Right renal pelvis (tissue), 4 donors: ENCODE data around the gene MYO18A. TPM values are rescaled to one million over a fixed set of nuclear protein-coding genes. Genes with fewer than 3 reads are reported as not detected.
"Not testable (repeated sequence)": the region's sequence is repeated elsewhere in the genome, so short reads cannot be mapped to it uniquely, and the experiment has no call there.

Source experiments
- DNase-seq, 4 donors: peaks; one replicate each; pipeline ENCODE4 v3.0.0-alpha.2; 2013; ENCODE audit warnings: low read depth in 4 of 4, low spot score in 3 of 4, missing footprints in 1 of 4
- polyA plus RNA-seq, 4 donors: library from polyadenylated mRNA; unstranded; fragments of 120-200 nt; gene quantifications; one replicate each; pipeline ENCODE4 v1.2.1, GENCODE V29; 2013; ENCODE audit not compliant: insufficient read length in 4 of 4

MYO18A gene
- polyA plus RNA-seq, 4 donors: 34.0 to 38.0 (median 35.9) TPM

DNA sequence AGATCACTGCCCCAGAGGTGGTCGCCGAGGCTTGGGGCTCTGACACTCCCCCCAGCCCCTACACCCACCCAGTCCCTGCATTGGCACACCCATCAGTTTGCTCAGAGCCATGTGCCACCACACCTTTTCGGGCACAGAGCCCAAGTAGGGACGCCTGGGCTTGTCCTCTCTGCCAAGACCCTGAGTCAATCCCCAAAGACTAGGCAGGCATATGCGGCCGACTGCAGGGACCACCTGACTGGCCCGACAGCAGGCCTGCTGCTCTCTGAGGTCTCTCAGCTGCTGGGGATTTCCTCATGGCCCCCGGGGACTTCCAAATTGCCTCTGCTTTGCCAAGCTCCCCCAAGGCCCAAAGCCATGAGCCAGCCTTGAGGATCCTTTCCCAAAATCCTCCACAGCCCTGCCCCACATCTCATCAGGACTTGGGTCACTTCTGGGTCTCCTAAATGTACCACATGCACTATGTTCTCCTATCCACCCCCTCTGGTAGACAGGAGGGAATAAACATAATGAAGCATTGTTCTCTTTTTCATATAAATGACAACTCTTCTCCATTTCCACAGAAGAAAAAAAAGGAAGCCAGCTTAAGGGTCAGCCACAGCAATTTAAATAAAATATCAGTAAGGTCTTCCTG, 30.6 kb downstream of the MYO18A start:
- DNase-seq: no peak

- DNase-seq: peak; percentile 84 to 90 (median 90)
Measured at GRCh38 chr17:29148790-29149430, 31.3 kb downstream of the MYO18A start.

GRCh38 chr17:29148257-29148789, 31.9 kb downstream of the MYO18A start:
- no peak for DNase-seq

GRCh38 chr17:29147682-29148081, 32.5 kb downstream of the MYO18A start:
- DNase-seq: no peak

DNA sequence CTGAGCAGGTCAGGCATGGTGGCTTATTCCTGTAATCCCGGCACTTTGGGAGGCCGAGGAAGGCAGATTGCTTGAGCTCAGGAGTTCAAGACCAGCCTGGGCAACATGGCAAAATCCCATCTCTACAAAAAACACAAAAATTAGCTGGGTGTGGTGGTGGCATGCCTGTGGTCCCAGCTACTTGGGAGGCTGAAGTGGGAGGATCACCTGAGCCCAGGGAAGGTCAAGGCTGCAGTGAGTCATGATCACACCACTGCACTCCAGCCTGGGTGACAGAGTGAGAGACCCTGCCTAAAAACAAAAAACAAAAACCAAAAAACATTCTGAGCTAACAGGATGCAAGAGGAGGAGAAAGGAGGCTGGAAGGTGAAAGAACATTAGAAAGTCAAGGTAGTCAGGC, 33.0 kb downstream of the MYO18A start:
- DNase-seq: not testable (repeated sequence)

GRCh38 chr17:29146369-29146972, 33.7 kb downstream of the MYO18A start:
- no peak for DNase-seq

GRCh38 chr17:29145289-29146073, 34.7 kb downstream of the MYO18A start:
- peak in 1 of 4 donors; percentile 46 for DNase-seq

DNA sequence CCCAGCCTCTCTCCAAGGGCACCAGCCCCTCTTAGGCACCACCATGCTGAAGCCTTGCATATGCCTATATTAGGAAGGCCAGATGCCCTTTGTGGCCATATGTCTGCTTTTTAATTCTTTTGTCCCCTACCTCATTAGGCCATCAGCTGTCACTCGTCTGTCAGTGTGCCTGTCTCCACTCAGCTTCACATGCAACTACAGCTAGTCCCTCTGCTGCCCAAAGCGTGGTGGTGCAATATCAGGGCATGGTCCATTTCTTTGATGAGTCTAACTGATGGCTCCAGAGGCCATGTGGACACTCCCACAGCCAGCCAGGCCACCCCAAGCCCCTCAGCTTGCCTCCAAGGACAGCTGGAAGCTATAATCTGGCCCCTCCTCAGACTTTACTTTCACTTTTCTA, 36.3 kb downstream of the MYO18A start:
- no peak for DNase-seq

GRCh38 chr17:29141514-29141876, 38.7 kb downstream of the MYO18A start:
- DNase-seq: no peak

DNA sequence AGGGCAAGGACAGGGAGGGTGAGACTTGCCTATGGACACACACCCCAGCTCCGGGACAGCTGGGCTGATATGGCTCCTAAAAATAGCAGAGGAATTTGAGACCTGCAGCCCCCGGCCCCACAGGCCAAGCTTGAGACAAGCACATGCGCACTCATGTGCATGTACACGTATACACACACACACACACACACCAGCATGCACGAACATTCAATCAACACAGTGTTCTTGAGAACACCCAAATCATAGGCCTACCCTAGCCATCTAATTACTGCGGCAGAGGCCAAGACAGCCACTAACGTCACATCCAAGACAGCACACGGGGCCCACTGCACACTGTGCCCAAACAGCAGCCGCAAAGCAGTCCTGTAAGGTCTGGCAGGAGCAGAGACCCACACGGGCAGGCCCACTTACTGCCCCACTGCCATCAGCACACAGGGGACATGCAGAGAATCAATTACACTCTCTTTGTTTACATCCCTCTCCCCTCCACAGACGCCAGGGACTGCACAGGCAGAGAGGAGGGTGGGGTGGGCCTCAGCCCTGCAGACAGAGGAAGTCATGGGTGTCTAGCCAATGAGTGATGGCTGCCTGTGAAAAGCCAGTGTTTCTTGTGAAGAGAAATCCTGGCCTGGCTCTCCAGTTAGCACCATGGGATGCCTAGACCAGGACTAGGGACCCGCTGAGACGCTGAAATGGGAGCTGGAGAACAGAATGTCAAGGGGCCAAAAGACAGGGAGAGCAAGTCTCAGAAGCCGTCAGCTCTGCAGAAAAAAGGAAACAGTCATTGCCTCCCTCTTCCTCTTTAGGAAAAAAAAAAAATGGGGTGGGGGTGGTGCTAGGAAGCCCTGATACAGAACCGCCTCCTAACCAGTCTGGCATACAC, 39.3 kb downstream of the MYO18A start:
- no peak for DNase-seq

- DNase-seq: peak in 2 of 4 donors; percentile 54 to 68
Measured at GRCh38 chr17:29140051-29140621, 40.1 kb downstream of the MYO18A start.

DNA sequence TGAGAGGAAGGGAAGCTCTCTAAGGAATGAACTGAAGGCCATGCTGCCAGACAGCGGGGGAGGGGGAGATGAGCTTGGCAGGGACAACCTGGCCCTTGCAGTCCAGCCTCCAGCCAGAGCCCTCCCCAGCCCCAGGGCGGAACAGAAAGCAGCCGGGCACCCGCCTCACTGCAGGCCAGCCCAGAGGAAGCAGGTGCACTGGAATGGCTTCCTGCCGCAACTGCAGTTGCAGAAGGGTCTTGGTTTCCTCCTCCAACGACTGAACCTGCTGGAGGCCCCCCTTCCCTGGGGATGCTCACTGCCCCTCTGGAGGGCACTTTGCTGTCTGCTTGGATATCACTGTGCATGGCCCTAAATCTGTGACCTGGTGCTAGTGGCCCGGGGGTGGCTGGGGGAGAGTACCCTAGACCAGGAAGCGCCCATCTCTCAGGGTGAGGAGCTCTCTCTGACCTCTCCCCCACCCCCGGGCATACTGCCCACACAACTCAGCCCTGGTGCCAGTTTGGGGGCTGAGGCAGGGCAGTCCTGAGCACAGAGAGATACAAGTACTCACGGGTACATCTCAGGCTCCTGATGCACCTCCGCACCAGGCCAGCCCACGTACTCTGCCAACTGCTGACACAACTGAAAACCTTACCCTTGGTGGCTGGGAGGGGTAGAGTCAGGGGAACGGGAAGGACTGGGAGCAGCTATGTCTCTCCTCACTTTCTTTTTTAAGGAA, 41.1 kb downstream of the MYO18A start:
- DNase-seq: no peak

DNA sequence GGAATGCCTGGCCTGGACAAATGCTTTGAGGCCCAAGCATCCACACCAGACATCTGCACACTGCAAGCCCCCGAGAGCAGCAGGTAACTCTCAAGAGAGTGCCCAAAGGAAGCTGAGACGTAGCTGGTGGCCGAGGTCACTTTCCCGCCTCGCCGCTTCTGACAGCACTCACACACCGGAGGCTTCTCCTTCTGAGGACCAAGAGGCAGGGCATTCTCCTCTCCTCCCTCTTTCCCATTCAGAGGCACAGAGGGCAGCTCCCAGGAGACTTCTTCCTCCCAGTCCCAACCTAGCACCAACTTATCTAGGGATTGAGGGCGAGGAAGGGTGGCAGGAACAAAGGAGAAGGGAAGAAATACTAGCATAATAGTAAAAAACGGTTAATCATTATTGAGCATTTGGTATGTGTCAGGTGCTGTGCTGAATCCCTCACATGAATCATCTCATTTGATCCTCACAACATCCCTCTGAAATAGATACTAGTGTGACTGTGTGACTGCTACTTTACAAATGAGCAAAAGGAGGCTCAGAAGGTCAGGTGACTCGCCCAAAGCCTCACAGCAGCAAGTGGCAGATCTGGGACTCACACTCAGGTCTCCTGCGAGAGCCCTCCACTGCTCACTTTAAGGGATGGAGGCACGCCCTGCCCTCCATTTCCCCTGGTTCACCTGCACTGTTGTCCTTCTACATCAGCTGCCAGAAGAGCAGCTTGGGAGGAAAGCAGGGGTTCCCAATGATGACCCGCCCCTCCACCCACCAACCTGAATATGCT, 41.8 kb downstream of the MYO18A start:
- no peak for DNase-seq

DNA sequence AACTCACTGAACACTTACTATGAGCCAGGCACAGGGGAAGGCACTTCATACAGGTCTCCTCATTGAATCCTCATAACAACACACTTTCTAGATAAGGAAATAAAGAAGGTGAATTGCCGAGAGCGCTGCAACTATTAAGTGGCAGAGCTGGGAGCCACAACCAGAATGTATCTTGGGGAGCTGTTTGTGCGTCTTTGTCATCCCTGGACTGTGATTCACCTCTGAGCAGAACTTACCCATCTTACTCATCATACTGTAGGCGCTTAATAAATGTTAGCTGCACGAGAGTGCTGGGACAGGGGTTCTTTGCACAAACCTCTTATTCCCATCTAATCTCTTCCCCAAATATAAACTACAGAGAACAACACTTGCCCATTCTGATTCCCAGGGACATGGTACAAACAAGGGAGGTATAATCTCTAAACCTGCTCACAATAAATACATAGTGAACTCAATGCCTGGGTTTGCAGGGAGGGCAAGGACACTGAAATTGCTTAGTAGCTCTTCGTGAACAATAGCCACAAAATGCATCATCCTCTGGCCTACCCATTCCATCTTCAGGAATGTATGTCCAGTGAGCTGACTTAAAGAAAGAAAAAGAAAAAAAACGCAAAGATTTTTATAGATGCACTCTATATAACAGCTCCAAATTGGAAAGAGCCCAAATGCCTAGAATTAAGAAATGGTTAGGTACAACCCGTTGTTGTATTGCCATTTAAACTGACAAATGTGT, 43.0 kb downstream of the MYO18A start:
- DNase-seq: no peak

DNA sequence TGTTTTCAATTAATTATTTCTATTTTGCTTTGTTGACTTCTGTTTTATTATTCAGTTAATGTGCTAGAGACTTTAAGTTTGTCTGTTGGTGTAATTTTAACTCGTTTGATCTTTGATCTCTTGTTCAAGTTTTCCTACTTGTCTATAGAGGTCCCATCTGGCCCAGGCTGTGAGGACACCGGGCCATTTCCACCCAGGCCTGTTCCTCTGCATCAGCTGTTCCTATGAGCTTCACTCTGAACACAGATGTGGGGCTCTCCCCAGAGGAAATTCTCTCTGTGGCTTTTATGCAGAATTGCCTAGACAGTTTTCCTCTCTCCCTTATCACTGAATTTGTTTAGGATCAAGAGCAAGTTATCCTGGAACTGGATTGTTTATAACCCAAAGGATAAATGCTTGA, 44.7 kb downstream of the MYO18A start:
- DNase-seq: no peak

- DNase-seq: no peak
Measured at GRCh38 chr17:29133121-29133713, 47.0 kb downstream of the MYO18A start.
